ENCODE data around the gene KCNT2.

The KCNT2 gene

GRCh38 chr1:196651637-196652215 is 43.5 kb upstream of the KCNT2 start, which contains the start of gene CFH:
Gene CFH (plus strand): TSS chr1:196652043. CDS start chr1:196652118, 75 bp downstream.
- no peak for TF ChIP-seq CTCF (conservative IDR thresholded peaks at IDR 0.05; ENCODE audit: low read depth, low read length)
- Histone ChIP-seq H3K27ac (no peak within 1 kb of the TSS), H3K36me3 (ENCODE audit: insufficient read depth) (no peaks in the 10 kb centered on the region), H3K4me1 (ENCODE audit: low read depth, poor library complexity, severe bottlenecking) (peaks cover 16% of the 10 kb centered on the region), H3K79me2 (ENCODE audit: insufficient read depth, low read depth) (no peaks in the 10 kb centered on the region), H3K9ac (no peak within 1 kb of the TSS), H3K27me3 (ENCODE audit: insufficient read depth, low read depth) (no peaks in the 10 kb centered on the region), H3K4me3 (IDR thresholded peaks at IDR 0.05; ENCODE audit: insufficient read depth, low read depth, low read length) (no peak within 1 kb of the TSS), H2AFZ (ENCODE audit: low read depth) (peak within 1 kb of the TSS; percentile 32; the same call in 1 of the 2 replicates), H3K4me2 (peak within 1 kb of the TSS; percentile 40), H4K20me1 (ENCODE audit: insufficient read depth) (no peaks in the 10 kb centered on the region)

GRCh38 chr1:196651079-196651478 is 42.8 kb upstream of the KCNT2 start:
- H3K79me2 ChIP-seq (ENCODE audit: insufficient read depth, low read depth): no peaks in the 10 kb centered on the region
- H3K9ac ChIP-seq: no peak overlapping the region
- H3K36me3 ChIP-seq (ENCODE audit: insufficient read depth): no peaks in the 10 kb centered on the region
- no peak for TF ChIP-seq CTCF (conservative IDR thresholded peaks at IDR 0.05; ENCODE audit: low read depth, low read length)
- no peak overlapping the region for H3K4me2 ChIP-seq
- H3K4me1 ChIP-seq (ENCODE audit: low read depth, poor library complexity, severe bottlenecking): peaks cover 16% of the 10 kb centered on the region
- no peak overlapping the region for H3K4me3 ChIP-seq (IDR thresholded peaks at IDR 0.05; ENCODE audit: insufficient read depth, low read depth, low read length)
- no peak overlapping the region for H3K27ac ChIP-seq
- no peaks in the 10 kb centered on the region for H3K27me3 ChIP-seq (ENCODE audit: insufficient read depth, low read depth)
- H2AFZ ChIP-seq (ENCODE audit: low read depth): no peak overlapping the region
- H4K20me1 ChIP-seq (ENCODE audit: insufficient read depth): no peaks in the 10 kb centered on the region

GRCh38 chr1:196650403-196650802 is 42.2 kb upstream of the KCNT2 start:
- no peak overlapping the region for H2AFZ ChIP-seq (ENCODE audit: low read depth)
- H3K79me2 ChIP-seq (ENCODE audit: insufficient read depth, low read depth): no peaks in the 10 kb centered on the region
- no peak overlapping the region for H3K4me2 ChIP-seq
- no peaks in the 10 kb centered on the region for H3K36me3 ChIP-seq (ENCODE audit: insufficient read depth)
- TF ChIP-seq CTCF (conservative IDR thresholded peaks at IDR 0.05; ENCODE audit: low read depth, low read length): no peak
- no peaks in the 10 kb centered on the region for H4K20me1 ChIP-seq (ENCODE audit: insufficient read depth)
- H3K27me3 ChIP-seq (ENCODE audit: insufficient read depth, low read depth): no peaks in the 10 kb centered on the region
- no peak overlapping the region for H3K4me3 ChIP-seq (IDR thresholded peaks at IDR 0.05; ENCODE audit: insufficient read depth, low read depth, low read length)
- no peak overlapping the region for H3K27ac ChIP-seq
- no peak overlapping the region for H3K9ac ChIP-seq
- peaks cover 16% of the 10 kb centered on the region for H3K4me1 ChIP-seq (ENCODE audit: low read depth, poor library complexity, severe bottlenecking)

- TF ChIP-seq CTCF (conservative IDR thresholded peaks at IDR 0.05; ENCODE audit: low read depth, low read length): no peak
- Histone ChIP-seq H3K36me3 (ENCODE audit: insufficient read depth) (no peaks in the 10 kb centered on the region), H3K4me2 (no peak overlapping the region), H3K27me3 (ENCODE audit: insufficient read depth, low read depth) (no peaks in the 10 kb centered on the region), H2AFZ (ENCODE audit: low read depth) (no peak overlapping the region), H3K4me1 (ENCODE audit: low read depth, poor library complexity, severe bottlenecking) (peaks cover 16% of the 10 kb centered on the region), H3K4me3 (IDR thresholded peaks at IDR 0.05; ENCODE audit: insufficient read depth, low read depth, low read length) (no peak overlapping the region), H3K9ac (no peak overlapping the region), H4K20me1 (ENCODE audit: insufficient read depth) (no peaks in the 10 kb centered on the region), H3K27ac (no peak overlapping the region), H3K79me2 (ENCODE audit: insufficient read depth, low read depth) (no peaks in the 10 kb centered on the region)
These were observed 41.8 kb upstream of the KCNT2 start for GRCh38 chr1:196649990-196650389.

All from KMS-11 (cell line).